Right lobe of liver (tissue), 6 donors: ENCODE measurements around the gene UNKL. TPM values are rescaled to one million over a fixed set of nuclear protein-coding genes. Genes with fewer than 3 reads are reported as not detected.

Experiments used
- ATAC-seq, 4 donors: fragments of 200-7000 bp; cut with Tn5 transposase; one replicate each; pipeline ENCODE4 v1.9.1; 2020; ENCODE audit warnings: mild to moderate bottlenecking in 4 of 4, moderate library complexity in 4 of 4
- DNase-seq, 3 donors: peaks; one replicate each; pipeline ENCODE4 v3.0.0-alpha.2; 2020
- H3K27ac ChIP-seq, 3 donors: fragments of 200-600 bp; one replicate each; pipeline ENCODE4 v1.8.0; 2022
- H3K27me3 ChIP-seq, 2 donors: fragments of 200-600 bp; one replicate each; pipeline ENCODE4 v1.8.0; 2022
- H3K36me3 ChIP-seq, 4 donors: fragments of 200-600 bp; sonication (generic) in 1 of 4; one replicate each; pipeline versions ENCODE4 v1.5.1 to v1.8.0; 2017 to 2022; ENCODE audit warnings: control low read depth in 1 of 4
- H3K4me1 ChIP-seq, 4 donors: fragments of 200-600 bp; sonication (generic) in 1 of 4; one replicate each; pipeline versions ENCODE4 v1.5.1 to v1.8.0; 2017 to 2022; ENCODE audit warnings: control low read depth in 1 of 4
- H3K4me3 ChIP-seq, 3 donors: fragments of 200-600 bp; one replicate each; pipeline ENCODE4 v1.8.0; 2022
- H3K9me3 ChIP-seq, 4 donors: fragments of 200-600 bp; sonication (generic) in 1 of 4; one replicate each; pipeline versions ENCODE4 v1.5.1 to v1.8.0; 2017 to 2022; ENCODE audit warnings: control low read depth in 1 of 4
- POLR2A ChIP-seq: fragments of 450-650 bp; IDR thresholded peaks from one replicate; pipeline ENCODE4 v1.6.1; 2017; ENCODE audit warnings: antibody characterized with exemption, mild to moderate bottlenecking
- WGBS: methylation state at CpG from one replicate; pipeline ENCODE4 v1.1.6; 2018; ENCODE audit warnings: low coverage, low lambda C conversion rate; ENCODE audit not compliant: insufficient coverage; ENCODE audit errors: missing lambda C conversion rate; 5-methylcytosine and 5-hydroxymethylcytosine counted together
- intact Hi-C, 2 donors: fragments of 100-400 bp; cut with DNase I; formaldehyde crosslinking; loops; one replicate each; pipeline versions ENCODE4 v1.11.2 to v1.14.1; 2022
- total RNA-seq, 6 experiments: library from RNA; depleted of rRNA in 2 of 6; stranded (reverse); fragments of >200 nt in 2 of 6; fragmentation: NEBNext Ultra II Directional in 3 of 6; extraction: Animal tissue kit (Norgen Biotek cat#: 25700) in 3 of 6; gene quantifications; one replicate each; pipeline versions ENCODE4 v1.1.0 to v1.2.4, GENCODE V29; 2016 to 2023
- TF ChIP-seq, protein P1 (sequence below), 4 donors: fragments of 200-600 bp in 3 of 4; fragments of 450-650 bp in 1 of 4; IDR thresholded peaks; one replicate each; pipeline versions ENCODE4 v1.5.1 to v1.8.0; 2016 to 2022; ENCODE audit warnings: antibody characterized with exemption in 4 of 4, mild to moderate bottlenecking in 2 of 4
- donor health status: DM: no; HTN: yes; CAD: no.
- donor health status: DM: no; HTN: no; CAD: no.
- donor health status: DM: no; HTN: no; CAD: no.
- donor health status: DM: no; HTN: yes; CAD: no.
- donor health status: DM: no; HTN: yes; CAD: no.

Gene UNKL
- total RNA-seq, 6 experiments from 2014 or later: 9.0 to 14.2 (median 12.0) TPM

DNA sequence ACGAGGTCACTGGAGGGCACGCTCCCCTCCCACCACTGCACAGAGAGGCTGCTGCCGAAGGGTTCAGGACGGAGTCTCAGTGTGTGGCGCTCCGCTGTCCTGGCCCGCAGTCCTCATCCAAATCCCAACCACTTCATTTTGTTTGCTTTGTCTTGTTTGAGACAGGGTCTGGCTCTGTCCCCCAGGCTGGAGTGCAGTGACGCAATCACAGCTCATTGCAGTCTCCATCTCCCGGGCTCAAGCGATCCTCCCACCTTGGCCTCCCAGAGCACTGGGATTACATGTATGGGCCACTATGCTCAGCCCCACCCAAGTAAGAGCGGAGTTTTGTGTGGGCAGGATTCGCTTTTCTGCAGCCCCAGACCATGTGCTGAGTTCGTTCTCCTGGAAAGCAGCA lies 12.7 kb downstream of the UNKL start:
- DNase-seq (no peak), ATAC-seq (no peak)
- no CpG with 5 or more reads among the region's 13 CpGs for WGBS
- Histone ChIP-seq H3K27me3 (no peaks in the 10 kb centered on the region), H3K27ac (no peak overlapping the region), H3K4me3 (no peak overlapping the region), H3K9me3 (no peaks in the 10 kb centered on the region), H3K36me3 (peaks cover 0 to 33% (median 5%) of the 10 kb centered on the region in 4 donors), H3K4me1 (no peaks in the 10 kb centered on the region)
- no peak for TF ChIP-seq POLR2A
- TF ChIP-seq, protein P1, sequence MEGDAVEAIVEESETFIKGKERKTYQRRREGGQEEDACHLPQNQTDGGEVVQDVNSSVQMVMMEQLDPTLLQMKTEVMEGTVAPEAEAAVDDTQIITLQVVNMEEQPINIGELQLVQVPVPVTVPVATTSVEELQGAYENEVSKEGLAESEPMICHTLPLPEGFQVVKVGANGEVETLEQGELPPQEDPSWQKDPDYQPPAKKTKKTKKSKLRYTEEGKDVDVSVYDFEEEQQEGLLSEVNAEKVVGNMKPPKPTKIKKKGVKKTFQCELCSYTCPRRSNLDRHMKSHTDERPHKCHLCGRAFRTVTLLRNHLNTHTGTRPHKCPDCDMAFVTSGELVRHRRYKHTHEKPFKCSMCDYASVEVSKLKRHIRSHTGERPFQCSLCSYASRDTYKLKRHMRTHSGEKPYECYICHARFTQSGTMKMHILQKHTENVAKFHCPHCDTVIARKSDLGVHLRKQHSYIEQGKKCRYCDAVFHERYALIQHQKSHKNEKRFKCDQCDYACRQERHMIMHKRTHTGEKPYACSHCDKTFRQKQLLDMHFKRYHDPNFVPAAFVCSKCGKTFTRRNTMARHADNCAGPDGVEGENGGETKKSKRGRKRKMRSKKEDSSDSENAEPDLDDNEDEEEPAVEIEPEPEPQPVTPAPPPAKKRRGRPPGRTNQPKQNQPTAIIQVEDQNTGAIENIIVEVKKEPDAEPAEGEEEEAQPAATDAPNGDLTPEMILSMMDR (IDR thresholded peaks at IDR 0.05): no peak
- intact Hi-C loops: no loop called here

DNA sequence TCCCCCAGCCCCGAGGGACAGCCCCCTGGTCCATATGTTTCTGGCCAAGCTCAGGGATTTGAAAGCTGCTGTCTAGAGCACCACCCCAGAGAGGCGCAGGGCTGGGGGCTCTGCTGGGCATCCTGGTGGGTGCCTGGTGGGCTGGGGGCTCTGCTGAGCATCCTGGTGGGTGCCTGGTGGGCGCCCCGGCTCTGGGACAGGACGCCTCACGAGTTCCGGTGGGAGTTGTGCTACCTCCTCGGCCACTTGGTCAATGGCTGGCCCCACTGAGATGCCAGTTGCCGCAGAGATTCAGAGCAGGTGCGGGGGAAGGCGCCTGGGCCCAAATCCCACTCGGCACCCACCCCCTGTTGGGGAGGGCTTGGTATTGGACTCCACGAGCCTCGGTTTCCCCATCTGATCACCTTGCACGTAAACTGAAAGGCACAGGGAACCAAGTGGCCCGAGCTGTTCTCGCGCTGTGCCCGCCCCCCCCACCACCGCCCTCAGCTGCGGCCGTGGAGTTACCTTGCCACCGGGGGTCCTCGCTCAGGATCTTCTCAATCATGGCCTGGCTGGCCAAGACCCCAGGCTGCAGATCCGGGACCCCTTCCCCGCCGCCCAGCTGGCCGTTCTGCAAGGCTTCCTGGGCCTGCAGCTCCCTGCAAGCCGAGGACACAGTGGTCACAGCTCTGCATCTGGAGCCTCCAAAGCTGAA lies 13.3 kb downstream of the UNKL start:
- H3K27ac ChIP-seq: no peak overlapping the region
- no peak for TF ChIP-seq POLR2A
- TF ChIP-seq, protein P1 (IDR thresholded peaks at IDR 0.05): no peak
- no peaks in the 10 kb centered on the region for H3K9me3 ChIP-seq
- DNase-seq: no peak
- H3K36me3 ChIP-seq: peaks cover 0 to 33% (median 5%) of the 10 kb centered on the region in 4 donors
- H3K4me3 ChIP-seq: no peak overlapping the region
- intact Hi-C loops: no loop called here
- no peaks in the 10 kb centered on the region for H3K27me3 ChIP-seq
- no peak for ATAC-seq
- WGBS: 83% methylated on average over 3 of the region's 29 CpGs
- no peaks in the 10 kb centered on the region for H3K4me1 ChIP-seq

DNA sequence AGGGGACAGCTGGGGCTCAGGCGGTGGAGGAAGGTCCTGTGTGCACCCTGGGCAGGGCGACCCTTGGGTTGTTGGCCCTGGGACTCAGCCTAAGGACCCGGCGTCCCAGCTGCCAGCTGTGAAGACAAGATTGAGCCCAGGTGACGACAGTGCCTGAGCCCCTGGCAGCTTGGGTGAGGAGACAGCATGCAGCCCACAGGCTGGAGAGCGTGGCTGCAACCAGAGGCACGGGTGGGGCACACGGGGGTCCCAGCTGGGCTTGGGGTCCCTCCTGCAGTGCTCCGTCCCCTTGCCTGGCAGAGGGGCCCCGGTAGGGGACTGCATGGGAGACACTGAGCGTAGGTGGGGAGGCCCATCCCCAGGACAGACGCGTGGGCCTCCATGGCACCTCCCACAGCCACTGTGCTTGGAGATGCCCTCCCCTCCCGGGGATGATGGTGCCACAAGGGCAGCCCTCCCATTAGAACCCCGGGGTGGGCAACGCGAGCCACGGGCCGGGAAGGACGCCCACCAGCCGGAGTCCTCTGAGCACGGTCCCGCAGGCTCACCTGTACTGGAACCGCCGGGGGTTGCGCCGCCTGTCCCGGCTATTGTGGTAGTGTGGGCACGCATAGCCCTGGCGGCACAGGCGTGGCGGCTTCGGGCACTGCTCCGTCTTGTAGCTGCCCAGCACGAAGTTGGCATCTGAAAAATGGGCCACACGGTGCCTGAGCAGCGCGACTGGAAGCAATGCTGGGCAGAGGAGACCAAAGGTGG lies 15.5 kb downstream of the UNKL start:
- H3K36me3 ChIP-seq: peaks cover 0 to 33% (median 5%) of the 10 kb centered on the region in 4 donors
- ATAC-seq (peak in 1 of 4 donors; percentile 22), DNase-seq (no peak)
- no peaks in the 10 kb centered on the region for H3K4me1 ChIP-seq
- no peak overlapping the region for H3K27ac ChIP-seq
- no peaks in the 10 kb centered on the region for H3K27me3 ChIP-seq
- H3K9me3 ChIP-seq: no peaks in the 10 kb centered on the region
- TF ChIP-seq, protein P1 (IDR thresholded peaks at IDR 0.05): no peak
- TF ChIP-seq POLR2A: no peak
- intact Hi-C loops: no loop called here
- 100% methylated on average over 1 of the region's 38 CpGs for WGBS
- H3K4me3 ChIP-seq: no peak overlapping the region

DNA sequence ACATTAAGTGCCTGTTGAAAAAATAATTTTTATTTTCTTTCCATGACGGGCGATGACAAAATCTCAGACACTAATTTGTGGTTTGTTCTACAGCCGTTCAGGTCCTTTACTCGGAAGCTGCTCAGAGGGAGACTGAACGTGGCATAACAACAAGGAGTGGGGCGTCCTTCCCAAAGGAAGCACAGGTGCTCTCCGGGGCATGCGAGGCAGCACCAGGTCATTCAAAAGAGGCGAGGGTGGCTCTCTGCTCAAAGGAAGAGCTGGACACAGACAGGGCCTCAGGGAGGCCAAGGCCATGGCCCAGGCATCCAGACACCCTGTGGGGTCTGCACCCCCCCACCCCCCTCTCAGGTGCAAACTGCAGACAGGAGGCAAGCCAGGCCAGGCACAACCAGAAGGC lies 16.2 kb downstream of the UNKL start:
- TF ChIP-seq POLR2A: no peak
- TF ChIP-seq, protein P1 (IDR thresholded peaks at IDR 0.05): no peak
- H3K27ac ChIP-seq: no peak overlapping the region
- no peaks in the 10 kb centered on the region for H3K9me3 ChIP-seq
- no peaks in the 10 kb centered on the region for H3K4me1 ChIP-seq
- peaks cover 0 to 40% (median 6%) of the 10 kb centered on the region in 4 donors for H3K36me3 ChIP-seq
- ATAC-seq: no peak
- no peak for DNase-seq
- intact Hi-C loops: no loop called here
- WGBS: 91% methylated on average over 9 of the region's 9 CpGs
- no peak overlapping the region for H3K4me3 ChIP-seq
- H3K27me3 ChIP-seq: no peaks in the 10 kb centered on the region
